Keratinocyte (primary cell): Measurements from ENCODE around the gene GTF2IRD1.
"Not testable (repeated sequence)": the region's sequence is repeated elsewhere in the genome, so short reads cannot be mapped to it uniquely, and the experiment has no call there.

Experiments used
- CTCF ChIP-seq, 3 experiments: IDR thresholded peaks in 1 of 3; conservative IDR thresholded peaks in 1 of 3; optimal IDR thresholded peaks in 1 of 3; 2 replicates in 2 of 3; 3 replicates in 1 of 3; pipeline versions ENCODE3 to v1.5.1; 2011; ENCODE audit warnings: low read length in 3 of 3, mild to moderate bottlenecking in 3 of 3, moderate library complexity in 2 of 3, control low read depth in 1 of 3, inconsistent platforms in 1 of 3; ENCODE audit not compliant: insufficient read depth in 2 of 3; ENCODE audit errors: extremely low read depth in 1 of 3
- EZH2 ChIP-seq: IDR thresholded peaks from one replicate; pipeline ENCODE4 v1.6.1; 2012; ENCODE audit warnings: inconsistent platforms, mild to moderate bottlenecking, low read length, moderate library complexity

GRCh38 chr7:74440143-74440542 is 13.6 kb upstream of the GTF2IRD1 start:
- not testable (repeated sequence) for TF ChIP-seq CTCF (optimal IDR thresholded peaks at IDR 0.05 in 1 of 3, IDR thresholded peaks at IDR 0.05 in 1 of 3, conservative IDR thresholded peaks at IDR 0.05 in 1 of 3; ENCODE audit: extremely low read depth in 1 of 3, insufficient read depth in 2 of 3, low read length in 3 of 3); EZH2
